Right lobe of liver (tissue), 6 donors: ENCODE results near the gene KANSL2. TPM values are rescaled to one million over a fixed set of nuclear protein-coding genes. Genes with fewer than 3 reads are reported as not detected.
"Not testable (repeated sequence)": the region's sequence is repeated elsewhere in the genome, so short reads cannot be mapped to it uniquely, and the experiment has no call there.

ENCODE experiments used
- ATAC-seq, 4 donors: fragments of 200-7000 bp; cut with Tn5 transposase; one replicate each; pipeline ENCODE4 v1.9.1; 2020; ENCODE audit warnings: mild to moderate bottlenecking in 4 of 4, moderate library complexity in 4 of 4
- DNase-seq, 3 donors: peaks; one replicate each; pipeline ENCODE4 v3.0.0-alpha.2; 2020
- H3K27ac ChIP-seq, 3 donors: fragments of 200-600 bp; one replicate each; pipeline ENCODE4 v1.8.0; 2022
- H3K27me3 ChIP-seq, 2 donors: fragments of 200-600 bp; one replicate each; pipeline ENCODE4 v1.8.0; 2022
- H3K36me3 ChIP-seq, 4 donors: fragments of 200-600 bp; sonication (generic) in 1 of 4; one replicate each; pipeline versions ENCODE4 v1.5.1 to v1.8.0; 2017 to 2022; ENCODE audit warnings: control low read depth in 1 of 4
- H3K4me1 ChIP-seq, 4 donors: fragments of 200-600 bp; sonication (generic) in 1 of 4; one replicate each; pipeline versions ENCODE4 v1.5.1 to v1.8.0; 2017 to 2022; ENCODE audit warnings: control low read depth in 1 of 4
- H3K4me3 ChIP-seq, 3 donors: fragments of 200-600 bp; one replicate each; pipeline ENCODE4 v1.8.0; 2022
- H3K9me3 ChIP-seq, 4 donors: fragments of 200-600 bp; sonication (generic) in 1 of 4; one replicate each; pipeline versions ENCODE4 v1.5.1 to v1.8.0; 2017 to 2022; ENCODE audit warnings: control low read depth in 1 of 4
- POLR2A ChIP-seq: fragments of 450-650 bp; IDR thresholded peaks from one replicate; pipeline ENCODE4 v1.6.1; 2017; ENCODE audit warnings: antibody characterized with exemption, mild to moderate bottlenecking
- WGBS: methylation state at CpG from one replicate; pipeline ENCODE4 v1.1.6; 2018; ENCODE audit warnings: low coverage, low lambda C conversion rate; ENCODE audit not compliant: insufficient coverage; ENCODE audit errors: missing lambda C conversion rate; 5-methylcytosine and 5-hydroxymethylcytosine counted together
- intact Hi-C, 2 donors: fragments of 100-400 bp; cut with DNase I; formaldehyde crosslinking; loops; one replicate each; pipeline versions ENCODE4 v1.11.2 to v1.14.1; 2022
- total RNA-seq, 6 experiments: library from RNA; depleted of rRNA in 2 of 6; stranded (reverse); fragments of >200 nt in 2 of 6; fragmentation: NEBNext Ultra II Directional in 3 of 6; extraction: Animal tissue kit (Norgen Biotek cat#: 25700) in 3 of 6; gene quantifications; one replicate each; pipeline versions ENCODE4 v1.1.0 to v1.2.4, GENCODE V29; 2016 to 2023
- TF ChIP-seq, protein P1 (sequence below), 4 donors: fragments of 200-600 bp in 3 of 4; fragments of 450-650 bp in 1 of 4; IDR thresholded peaks; one replicate each; pipeline versions ENCODE4 v1.5.1 to v1.8.0; 2016 to 2022; ENCODE audit warnings: antibody characterized with exemption in 4 of 4, mild to moderate bottlenecking in 2 of 4
- donor health status: DM: no; HTN: yes; CAD: no.
- donor health status: DM: no; HTN: no; CAD: no.
- donor health status: DM: no; HTN: no; CAD: no.
- donor health status: DM: no; HTN: yes; CAD: no.
- donor health status: DM: no; HTN: yes; CAD: no.

The KANSL2 gene
- total RNA-seq, 6 experiments from 2014 or later = 6.4 to 24.3 (median 12.0) TPM

DNA sequence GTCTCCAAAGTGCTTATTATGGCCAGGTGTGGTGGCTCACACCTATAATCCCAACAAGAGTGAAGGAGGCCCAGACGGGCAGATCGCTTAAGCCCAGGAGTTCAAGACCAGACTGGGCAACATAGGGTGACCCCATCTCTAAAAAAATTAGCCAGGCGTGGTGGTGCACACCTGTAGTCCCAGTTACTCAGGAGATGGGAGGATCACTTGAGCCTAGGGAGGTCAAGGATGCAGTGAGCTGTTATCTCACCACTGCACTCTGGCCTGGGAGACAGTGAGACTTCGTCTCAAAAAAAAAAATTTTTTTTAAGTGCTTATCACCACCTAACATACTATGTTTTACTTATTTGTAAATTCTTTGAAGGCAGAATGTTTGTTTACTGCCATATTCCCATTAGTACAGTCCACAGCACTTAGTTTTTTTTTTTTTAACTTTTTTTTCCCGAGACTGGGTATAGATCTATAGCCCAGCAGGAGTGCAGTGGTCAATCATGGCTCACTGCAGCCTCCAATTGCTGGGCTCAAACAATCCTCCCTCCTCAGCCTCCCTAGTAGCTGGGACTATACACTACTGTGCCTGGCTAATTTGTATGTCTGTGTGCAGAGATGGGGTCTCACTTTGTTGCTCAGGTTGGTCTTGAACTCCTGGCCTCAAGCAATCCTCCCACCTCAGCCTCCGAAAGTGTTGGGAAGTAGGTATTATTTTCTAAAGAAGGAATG lies 4.7 kb upstream of the KANSL2 start:
- Histone ChIP-seq H3K9me3 (no peaks in the 10 kb centered on the region), H3K36me3 (peaks cover 0 to 8% (median 5%) of the 10 kb centered on the region in 4 donors), H3K27ac (no peak overlapping the region), H3K4me3 (no peak overlapping the region), H3K4me1 (no peaks in the 10 kb centered on the region), H3K27me3 (no peaks in the 10 kb centered on the region)
- intact Hi-C loops = no loop called here
- ATAC-seq (no peak), DNase-seq (no peak)
- WGBS = 84% methylated on average over 6 of the region's 6 CpGs
- TF ChIP-seq POLR2A = no peak
- TF ChIP-seq, protein P1, sequence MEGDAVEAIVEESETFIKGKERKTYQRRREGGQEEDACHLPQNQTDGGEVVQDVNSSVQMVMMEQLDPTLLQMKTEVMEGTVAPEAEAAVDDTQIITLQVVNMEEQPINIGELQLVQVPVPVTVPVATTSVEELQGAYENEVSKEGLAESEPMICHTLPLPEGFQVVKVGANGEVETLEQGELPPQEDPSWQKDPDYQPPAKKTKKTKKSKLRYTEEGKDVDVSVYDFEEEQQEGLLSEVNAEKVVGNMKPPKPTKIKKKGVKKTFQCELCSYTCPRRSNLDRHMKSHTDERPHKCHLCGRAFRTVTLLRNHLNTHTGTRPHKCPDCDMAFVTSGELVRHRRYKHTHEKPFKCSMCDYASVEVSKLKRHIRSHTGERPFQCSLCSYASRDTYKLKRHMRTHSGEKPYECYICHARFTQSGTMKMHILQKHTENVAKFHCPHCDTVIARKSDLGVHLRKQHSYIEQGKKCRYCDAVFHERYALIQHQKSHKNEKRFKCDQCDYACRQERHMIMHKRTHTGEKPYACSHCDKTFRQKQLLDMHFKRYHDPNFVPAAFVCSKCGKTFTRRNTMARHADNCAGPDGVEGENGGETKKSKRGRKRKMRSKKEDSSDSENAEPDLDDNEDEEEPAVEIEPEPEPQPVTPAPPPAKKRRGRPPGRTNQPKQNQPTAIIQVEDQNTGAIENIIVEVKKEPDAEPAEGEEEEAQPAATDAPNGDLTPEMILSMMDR (IDR thresholded peaks at IDR 0.05) = no peak

DNA sequence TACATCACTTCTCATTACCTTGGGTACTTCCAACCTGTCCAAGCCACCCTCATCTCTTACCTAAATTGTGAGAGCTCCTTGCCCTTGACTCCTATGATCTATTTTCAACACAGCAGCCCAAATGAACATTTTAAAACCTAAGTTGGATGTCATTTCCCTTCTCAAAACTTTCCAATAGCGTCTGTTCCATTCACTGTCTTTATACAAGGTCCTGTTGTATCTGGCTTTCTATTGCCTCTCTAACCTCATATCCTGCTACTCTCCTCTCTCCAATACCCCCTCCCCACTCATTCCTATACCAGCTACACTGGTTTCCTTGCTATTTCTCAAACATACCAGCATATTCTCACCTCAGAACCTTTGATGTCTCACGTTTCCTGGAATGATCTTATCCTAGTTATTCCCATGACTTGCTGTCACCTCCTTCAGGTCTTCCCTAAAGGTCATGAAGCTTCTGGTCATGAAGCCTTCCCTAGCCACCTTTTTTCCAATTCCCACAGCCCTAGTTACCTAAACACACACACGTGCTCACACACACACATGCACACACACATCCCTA lies 4.1 kb upstream of the KANSL2 start:
- DNase-seq = no peak
- intact Hi-C loops = no loop called here
- 49% methylated on average over 3 of the region's 3 CpGs for WGBS

DNA sequence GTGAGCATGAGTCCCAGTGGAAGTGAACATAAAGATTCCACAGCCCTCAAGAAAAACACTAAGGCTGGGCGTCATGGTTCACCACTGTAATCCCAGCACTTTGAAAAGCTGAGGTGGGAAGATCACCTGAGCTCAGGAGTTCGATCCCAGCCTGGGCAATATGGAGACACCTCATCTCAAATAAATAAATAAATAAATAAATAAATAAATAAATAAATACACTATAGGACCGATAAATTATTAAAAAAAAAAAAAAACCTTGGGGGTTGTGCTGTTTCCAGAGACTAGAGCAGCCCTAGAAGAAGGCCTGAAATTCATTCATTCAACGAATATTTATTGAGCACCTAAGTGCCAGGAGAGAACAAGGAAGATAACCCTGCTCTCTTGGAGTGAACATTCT lies 1.5 kb upstream of the KANSL2 start:
- H3K27me3 ChIP-seq = no peaks in the 10 kb centered on the region
- intact Hi-C loops = no loop called here
- peaks cover 0 to 21% (median 6%) of the 10 kb centered on the region in 4 donors for H3K36me3 ChIP-seq
- 76% methylated on average over 4 of the region's 4 CpGs for WGBS
- DNase-seq (no peak), ATAC-seq (no peak)
- TF ChIP-seq, protein P1 (IDR thresholded peaks at IDR 0.05) = no peak
- TF ChIP-seq POLR2A = no peak
- H3K27ac ChIP-seq = no peak overlapping the region
- H3K4me3 ChIP-seq = no peak overlapping the region
- H3K9me3 ChIP-seq = no peaks in the 10 kb centered on the region
- peaks cover 0 to 26% (median 7%) of the 10 kb centered on the region in 4 donors for H3K4me1 ChIP-seq

More for the DNA sequence above, 4.1 kb upstream of the KANSL2 start:
- Histone ChIP-seq H3K4me3 (no peak overlapping the region), H3K4me1 (peaks cover 0 to 1% (median 0%) of the 10 kb centered on the region in 4 donors), H3K27me3 (no peaks in the 10 kb centered on the region), H3K9me3 (no peaks in the 10 kb centered on the region), H3K27ac (no peak overlapping the region), H3K36me3 (peaks cover 0 to 8% (median 5%) of the 10 kb centered on the region in 4 donors)
- no peak for ATAC-seq
- TF ChIP-seq, protein P1 (IDR thresholded peaks at IDR 0.05) = no peak
- no peak for TF ChIP-seq POLR2A

DNA sequence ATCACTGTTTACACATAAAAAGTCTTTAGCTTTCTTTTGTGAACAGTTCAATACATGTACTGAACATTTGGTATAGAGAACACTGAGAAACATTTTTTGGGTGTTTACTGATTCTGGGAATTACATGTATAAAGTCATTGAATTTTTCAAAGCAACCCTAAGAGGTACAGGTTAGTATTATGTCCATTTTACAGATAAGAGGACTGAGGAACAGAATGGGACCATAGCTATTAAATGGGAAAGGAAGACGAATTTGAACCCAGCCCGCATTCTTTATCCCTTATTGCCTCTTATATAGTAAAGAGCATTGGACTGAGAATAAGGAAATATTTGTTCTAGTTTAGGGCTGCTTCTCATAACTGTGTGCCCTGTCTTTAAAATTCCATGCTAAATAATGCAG lies 889 bp upstream of the KANSL2 start:
- Histone ChIP-seq H3K27me3 (no peaks in the 10 kb centered on the region), H3K9me3 (no peaks in the 10 kb centered on the region), H3K27ac (no peak overlapping the region), H3K4me3 (peak overlapping the region; percentile 87 to 96 (median 93)), H3K4me1 (peaks cover 0 to 29% (median 9%) of the 10 kb centered on the region in 4 donors), H3K36me3 (peaks cover 0 to 23% (median 4%) of the 10 kb centered on the region in 4 donors)
- TF ChIP-seq, protein P1 (IDR thresholded peaks at IDR 0.05) = no peak
- TF ChIP-seq POLR2A = no peak
- DNase-seq = no peak
- ATAC-seq = no peak
- WGBS = 100% methylated on average over 2 of the region's 2 CpGs
- intact Hi-C loops = no loop called here

DNA sequence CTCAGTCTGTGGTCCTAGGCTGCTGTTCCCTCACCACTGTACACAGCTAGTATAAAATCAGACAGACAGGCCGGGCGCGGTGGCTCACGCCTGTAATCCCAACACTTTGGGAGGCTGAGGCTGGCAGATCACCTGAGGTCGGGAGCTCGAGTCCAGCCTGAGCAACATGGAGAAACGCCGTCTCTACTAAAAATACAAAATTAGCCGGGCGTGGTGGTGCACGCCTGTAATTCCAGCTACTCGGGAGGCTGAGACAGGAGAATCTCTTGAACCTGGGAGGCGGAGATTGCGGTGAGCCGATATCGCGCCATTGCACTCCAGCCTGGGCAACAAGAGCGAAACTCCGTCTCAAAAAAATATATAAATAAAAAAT lies 481 bp upstream of the KANSL2 start:
- H3K4me1 ChIP-seq = peaks cover 0 to 29% (median 9%) of the 10 kb centered on the region in 4 donors
- peak overlapping the region; percentile 87 to 96 (median 93) for H3K4me3 ChIP-seq
- DNase-seq, H3K27ac ChIP-seq, H3K27me3 ChIP-seq, H3K9me3 ChIP-seq, intact Hi-C loops, ATAC-seq: not testable (repeated sequence)
- WGBS = 22% methylated on average over 13 of the region's 19 CpGs
- peaks cover 0 to 25% (median 4%) of the 10 kb centered on the region in 4 donors for H3K36me3 ChIP-seq
